HG03175 (cell line): ENCODE measurements around the gene SLC35B1.
"Not testable (repeated sequence)": the region's sequence is repeated elsewhere in the genome, so short reads cannot be mapped to it uniquely, and the experiment has no call there.

Source experiments
- ATAC-seq: cut with Tn5 transposase; IDR thresholded peaks from one replicate; pipeline ENCODE4 v1.9.1; 2021; ENCODE audit warnings: mild to moderate bottlenecking, moderate library complexity; ENCODE audit not compliant: unreplicated experiment

SLC35B1 gene

GRCh38 chr17:49734515-49735490, 27.0 kb upstream of the SLC35B1 start:
- ATAC-seq = no peak

GRCh38 chr17:49731435-49731831, 23.7 kb upstream of the SLC35B1 start:
- ATAC-seq = no peak

GRCh38 chr17:49730785-49731434, 23.1 kb upstream of the SLC35B1 start:
- no peak for ATAC-seq

GRCh38 chr17:49730078-49730784, 22.5 kb upstream of the SLC35B1 start:
- ATAC-seq = no peak

GRCh38 chr17:49729069-49729468, 21.3 kb upstream of the SLC35B1 start:
- no peak for ATAC-seq

- ATAC-seq = no peak
Measured at GRCh38 chr17:49728425-49728824, 20.7 kb upstream of the SLC35B1 start.

- no peak for ATAC-seq
Measured at GRCh38 chr17:49727380-49727779, 19.6 kb upstream of the SLC35B1 start.

GRCh38 chr17:49725452-49726130, 17.8 kb upstream of the SLC35B1 start:
- no peak for ATAC-seq

- not testable (repeated sequence) for ATAC-seq
Measured at GRCh38 chr17:49724552-49724951, 16.8 kb upstream of the SLC35B1 start.

- no peak for ATAC-seq
Measured at GRCh38 chr17:49723423-49723822, 15.7 kb upstream of the SLC35B1 start.

- no peak for ATAC-seq
Measured at GRCh38 chr17:49722066-49722465, 14.3 kb upstream of the SLC35B1 start.

- no peak for ATAC-seq
Measured at GRCh38 chr17:49717371-49717861, 9.7 kb upstream of the SLC35B1 start.

GRCh38 chr17:49716668-49717364, 9.1 kb upstream of the SLC35B1 start:
- ATAC-seq = no peak

GRCh38 chr17:49715717-49716279, 8.0 kb upstream of the SLC35B1 start:
- ATAC-seq = no peak

GRCh38 chr17:49715216-49715615, 7.5 kb upstream of the SLC35B1 start:
- ATAC-seq = no peak

GRCh38 chr17:49708515-49709183, 885 bp upstream of the SLC35B1 start:
- no peak for ATAC-seq

GRCh38 chr17:49707246-49707607, 537 bp downstream of the SLC35B1 start:
- no peak for ATAC-seq

- no peak for ATAC-seq
Measured at GRCh38 chr17:49705254-49705653, 2.5 kb downstream of the SLC35B1 start.

GRCh38 chr17:49703557-49704277, 4.0 kb downstream of the SLC35B1 start:
- ATAC-seq = no peak
